Liver (tissue), 9 donors: ENCODE data around the gene SV2B. TPM values are rescaled to one million over a fixed set of nuclear protein-coding genes. Genes with fewer than 3 reads are reported as not detected.

Experiments
- DNase-seq: peaks from one replicate; pipeline ENCODE4 v3.0.0-alpha.2; 2017; ENCODE audit warnings: low spot score
- H3K27ac ChIP-seq, 2 donors: one replicate each; pipeline ENCODE4 v1.7.0; 2013; ENCODE audit warnings: inconsistent platforms in 2 of 2, low read length in 2 of 2, control low read depth in 1 of 2, low read depth in 1 of 2, mild to moderate bottlenecking in 1 of 2
- H3K27me3 ChIP-seq, 4 donors: one replicate each; pipeline versions ENCODE4 v1.6.1 to v1.7.0; 2013; ENCODE audit warnings: low read length in 3 of 4, inconsistent platforms in 1 of 4, mild to moderate bottlenecking in 1 of 4, moderate library complexity in 1 of 4; ENCODE audit not compliant: control insufficient read depth in 4 of 4, insufficient read depth in 4 of 4
- H3K36me3 ChIP-seq, 4 donors: one replicate each; pipeline versions ENCODE4 v1.6.1 to v1.7.0; 2013; ENCODE audit warnings: low read length in 3 of 4, mild to moderate bottlenecking in 3 of 4, low read depth in 1 of 4, moderate library complexity in 1 of 4; ENCODE audit not compliant: control insufficient read depth in 4 of 4, insufficient read depth in 3 of 4
- H3K4me1 ChIP-seq, 4 donors: one replicate each; pipeline versions ENCODE4 v1.6.1 to v1.7.0; 2013; ENCODE audit warnings: low read length in 3 of 4, mild to moderate bottlenecking in 3 of 4, moderate library complexity in 1 of 4; ENCODE audit not compliant: control insufficient read depth in 4 of 4, insufficient read depth in 4 of 4
- H3K4me3 ChIP-seq, 3 donors: one replicate each; pipeline versions ENCODE4 v1.6.1 to v1.7.0; 2013; ENCODE audit warnings: low read length in 3 of 3, control low read depth in 1 of 3, low read depth in 1 of 3, mild to moderate bottlenecking in 1 of 3
- H3K9ac ChIP-seq, 2 donors: one replicate each; pipeline ENCODE4 v1.7.0; 2013; ENCODE audit warnings: low read length in 2 of 2, mild to moderate bottlenecking in 2 of 2, moderate library complexity in 2 of 2, control low read depth in 1 of 2, low read depth in 1 of 2
- H3K9me3 ChIP-seq, 4 donors: one replicate each; pipeline versions ENCODE4 v1.6.1 to v1.7.0; 2013; ENCODE audit warnings: low read length in 3 of 4; ENCODE audit not compliant: control insufficient read depth in 4 of 4
- FOXA1 ChIP-seq: IDR thresholded peaks from 2 replicates; pipeline ENCODE4 v1.6.1; 2016; ENCODE audit warnings: antibody characterized with exemption
- FOXA2 ChIP-seq: IDR thresholded peaks from 2 replicates; pipeline ENCODE4 v1.6.1; 2016; ENCODE audit warnings: antibody characterized with exemption
- GABPA ChIP-seq, 2 donors: IDR thresholded peaks in 1 of 2; conservative IDR thresholded peaks in 1 of 2; 2 replicates each; pipeline ENCODE4 v1.6.1; 2016; ENCODE audit warnings: antibody characterized with exemption in 2 of 2, mild to moderate bottlenecking in 1 of 2, moderate library complexity in 1 of 2
- HNF4A ChIP-seq, 2 donors: conservative IDR thresholded peaks; 2 replicates each; pipeline ENCODE4 v1.6.1; 2016; ENCODE audit warnings: antibody characterized with exemption in 2 of 2, mild to moderate bottlenecking in 2 of 2
- JUND ChIP-seq, 2 donors: IDR thresholded peaks; 2 replicates each; pipeline ENCODE4 v1.6.1; 2016; ENCODE audit warnings: antibody characterized with exemption in 2 of 2
- NR2F2 ChIP-seq: IDR thresholded peaks from 2 replicates; pipeline ENCODE4 v1.6.1; 2016; ENCODE audit warnings: antibody characterized with exemption
- RAD21 ChIP-seq, 2 donors: IDR thresholded peaks; 2 replicates each; pipeline ENCODE4 v1.6.1; 2016; ENCODE audit warnings: antibody characterized with exemption in 2 of 2, mild to moderate bottlenecking in 2 of 2
- RXRA ChIP-seq, 2 donors: IDR thresholded peaks; 2 replicates each; pipeline ENCODE4 v1.6.1; 2017 to 2018; ENCODE audit warnings: antibody characterized with exemption in 2 of 2, mild to moderate bottlenecking in 1 of 2
- SP1 ChIP-seq: IDR thresholded peaks from 2 replicates; pipeline ENCODE4 v1.6.1; 2018; ENCODE audit warnings: antibody characterized with exemption, mild to moderate bottlenecking
- TAF1 ChIP-seq: conservative IDR thresholded peaks from 2 replicates; pipeline ENCODE4 v1.6.1; 2016; ENCODE audit warnings: antibody characterized with exemption, mild to moderate bottlenecking
- WGBS: extraction: QIAGEN DNeasy Blood & Tissue Kit; methylation state at CpG from one replicate; pipeline ENCODE4 v1.1.7; 2013; 5-methylcytosine and 5-hydroxymethylcytosine counted together
- polyA plus RNA-seq, 2 donors: library from polyadenylated mRNA; stranded (reverse) in 1 of 2; unstranded in 1 of 2; fragments of 200-250 nt in 1 of 2; fragments of >200 nt in 1 of 2; fragmentation: Nextera tagmentation in 1 of 2; extraction: Ambion mirVana in 1 of 2; gene quantifications; one replicate each; pipeline versions ENCODE4 v1.2.1 to v1.2.3, GENCODE V29; 2013 to 2015
- total RNA-seq, 2 donors: library from RNA; depleted of rRNA; stranded (reverse); fragments of >200 nt; gene quantifications; one replicate each; pipeline ENCODE4 v1.2.3, GENCODE V29; 2014
- TF ChIP-seq, protein P1 (sequence below): fragments of 150-350 bp; IDR thresholded peaks from 2 replicates; pipeline ENCODE4 v1.5.1; 2017; ENCODE audit warnings: improper control_type of control experiment, low read depth, low read length; ENCODE audit not compliant: missing input control
- TF ChIP-seq, protein P2 (sequence below): IDR thresholded peaks from 2 replicates; pipeline ENCODE4 v1.6.1; 2016; ENCODE audit warnings: antibody characterized with exemption, mild to moderate bottlenecking
- donor health status: healthy.
- donor health status: healthy.
- donor health status: healthy.
- donor health status: healthy.
- donor health status: healthy.

SV2B gene
- total and polyA plus RNA-seq, 4 donors = 0.08 to 0.16 (median 0.09) TPM; not detected in 1

DNA sequence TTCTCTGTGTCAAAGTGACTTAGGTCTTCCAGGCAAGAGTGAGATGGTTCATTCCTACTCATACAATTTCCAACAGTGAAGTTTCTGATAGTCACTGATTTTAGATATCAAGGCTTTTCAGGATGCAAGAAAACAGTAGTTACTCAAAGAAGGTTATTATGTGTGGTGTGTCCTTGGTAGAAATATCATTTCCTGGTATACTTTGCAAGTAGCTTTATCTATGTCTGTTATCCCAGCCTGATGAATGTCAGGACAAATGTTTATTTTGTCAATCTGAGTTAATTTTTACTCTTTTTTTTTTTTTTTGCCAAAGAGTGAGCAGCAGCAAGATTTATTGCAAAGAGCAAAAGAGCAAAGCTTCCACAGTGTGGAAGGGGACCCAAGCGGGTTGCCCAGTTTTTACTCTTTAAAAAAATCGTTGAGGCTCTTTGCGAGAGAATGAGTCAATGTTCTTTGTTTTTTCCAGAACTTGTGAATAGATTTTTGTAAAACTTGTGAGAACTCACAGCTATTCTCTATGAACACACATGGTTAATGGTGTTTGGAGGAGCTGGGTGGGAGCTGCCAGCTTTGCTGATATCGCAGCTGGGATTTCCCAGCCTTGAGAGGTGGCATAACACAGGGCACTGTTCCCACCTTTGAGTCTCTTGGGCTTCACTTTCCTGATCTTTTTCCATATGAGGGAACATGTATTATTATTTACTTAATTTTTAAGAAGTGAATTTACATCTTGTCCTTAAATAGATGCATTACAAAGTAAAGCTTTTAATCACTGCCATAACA lies 51.9 kb downstream of the SV2B start:
- H3K4me3 ChIP-seq = no peak overlapping the region
- WGBS = 66% methylated on average over 4 of the region's 4 CpGs

DNA sequence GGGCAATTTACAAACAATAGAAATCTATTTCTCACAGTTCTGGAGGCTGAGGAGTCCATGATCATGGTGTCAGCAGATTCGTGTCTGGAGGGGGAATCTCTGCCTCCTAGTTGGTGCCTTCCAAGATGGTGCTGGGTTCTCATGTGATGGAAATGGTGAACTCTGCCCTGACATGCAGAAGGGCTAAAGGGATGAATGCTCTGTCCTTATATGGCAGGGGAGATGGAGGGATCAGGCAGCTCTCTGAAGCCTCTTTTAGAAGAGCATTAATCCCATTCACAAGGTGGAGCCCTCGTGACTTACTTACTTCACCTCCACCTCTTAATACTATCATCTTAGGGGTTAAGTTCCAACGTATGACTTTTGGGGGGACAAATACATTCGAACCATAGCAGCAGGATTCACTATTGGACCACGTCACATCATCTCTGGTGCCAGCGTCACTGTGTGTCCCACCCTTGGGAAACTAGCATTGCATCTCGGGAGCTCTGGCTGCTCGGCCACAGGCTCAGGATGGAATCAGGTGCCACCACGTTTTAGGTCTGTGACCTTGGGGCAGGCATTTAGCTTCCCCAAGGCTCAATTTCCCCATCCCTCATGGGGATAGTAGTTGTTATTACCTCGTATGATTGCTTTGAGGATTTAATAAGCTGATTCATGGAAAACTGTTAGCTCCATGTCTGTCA lies 53.0 kb downstream of the SV2B start:
- Histone ChIP-seq H3K27me3 (peaks cover 0 to 5% (median 0%) of the 10 kb centered on the region in 4 donors), H3K9me3 (no peaks in the 10 kb centered on the region), H3K27ac (no peak overlapping the region), H3K4me1 (no peaks in the 10 kb centered on the region), H3K36me3 (no peaks in the 10 kb centered on the region), H3K4me3 (no peak overlapping the region), H3K9ac (no peak overlapping the region)
- 65% methylated on average over 10 of the region's 10 CpGs for WGBS
- DNase-seq = no peak
- TF ChIP-seq HNF4A (conservative IDR thresholded peaks at IDR 0.05) = no peak
- TF ChIP-seq JUND (IDR thresholded peaks at IDR 0.05) = no peak
- no peak for TF ChIP-seq GABPA (IDR thresholded peaks at IDR 0.05 in 1 of 2, conservative IDR thresholded peaks at IDR 0.05 in 1 of 2)
- no peak for TF ChIP-seq TAF1
- TF ChIP-seq, protein P1, sequence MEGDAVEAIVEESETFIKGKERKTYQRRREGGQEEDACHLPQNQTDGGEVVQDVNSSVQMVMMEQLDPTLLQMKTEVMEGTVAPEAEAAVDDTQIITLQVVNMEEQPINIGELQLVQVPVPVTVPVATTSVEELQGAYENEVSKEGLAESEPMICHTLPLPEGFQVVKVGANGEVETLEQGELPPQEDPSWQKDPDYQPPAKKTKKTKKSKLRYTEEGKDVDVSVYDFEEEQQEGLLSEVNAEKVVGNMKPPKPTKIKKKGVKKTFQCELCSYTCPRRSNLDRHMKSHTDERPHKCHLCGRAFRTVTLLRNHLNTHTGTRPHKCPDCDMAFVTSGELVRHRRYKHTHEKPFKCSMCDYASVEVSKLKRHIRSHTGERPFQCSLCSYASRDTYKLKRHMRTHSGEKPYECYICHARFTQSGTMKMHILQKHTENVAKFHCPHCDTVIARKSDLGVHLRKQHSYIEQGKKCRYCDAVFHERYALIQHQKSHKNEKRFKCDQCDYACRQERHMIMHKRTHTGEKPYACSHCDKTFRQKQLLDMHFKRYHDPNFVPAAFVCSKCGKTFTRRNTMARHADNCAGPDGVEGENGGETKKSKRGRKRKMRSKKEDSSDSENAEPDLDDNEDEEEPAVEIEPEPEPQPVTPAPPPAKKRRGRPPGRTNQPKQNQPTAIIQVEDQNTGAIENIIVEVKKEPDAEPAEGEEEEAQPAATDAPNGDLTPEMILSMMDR = no peak
- no peak for TF ChIP-seq FOXA2
- TF ChIP-seq RAD21 (IDR thresholded peaks at IDR 0.05) = no peak
- no peak for TF ChIP-seq SP1

More for the DNA sequence above, 51.9 kb downstream of the SV2B start:
- DNase-seq = no peak
- TF ChIP-seq RXRA (IDR thresholded peaks at IDR 0.05) = no peak
- no peak for TF ChIP-seq RAD21 (IDR thresholded peaks at IDR 0.05)
- no peak for TF ChIP-seq HNF4A (conservative IDR thresholded peaks at IDR 0.05)
- TF ChIP-seq, protein P2, sequence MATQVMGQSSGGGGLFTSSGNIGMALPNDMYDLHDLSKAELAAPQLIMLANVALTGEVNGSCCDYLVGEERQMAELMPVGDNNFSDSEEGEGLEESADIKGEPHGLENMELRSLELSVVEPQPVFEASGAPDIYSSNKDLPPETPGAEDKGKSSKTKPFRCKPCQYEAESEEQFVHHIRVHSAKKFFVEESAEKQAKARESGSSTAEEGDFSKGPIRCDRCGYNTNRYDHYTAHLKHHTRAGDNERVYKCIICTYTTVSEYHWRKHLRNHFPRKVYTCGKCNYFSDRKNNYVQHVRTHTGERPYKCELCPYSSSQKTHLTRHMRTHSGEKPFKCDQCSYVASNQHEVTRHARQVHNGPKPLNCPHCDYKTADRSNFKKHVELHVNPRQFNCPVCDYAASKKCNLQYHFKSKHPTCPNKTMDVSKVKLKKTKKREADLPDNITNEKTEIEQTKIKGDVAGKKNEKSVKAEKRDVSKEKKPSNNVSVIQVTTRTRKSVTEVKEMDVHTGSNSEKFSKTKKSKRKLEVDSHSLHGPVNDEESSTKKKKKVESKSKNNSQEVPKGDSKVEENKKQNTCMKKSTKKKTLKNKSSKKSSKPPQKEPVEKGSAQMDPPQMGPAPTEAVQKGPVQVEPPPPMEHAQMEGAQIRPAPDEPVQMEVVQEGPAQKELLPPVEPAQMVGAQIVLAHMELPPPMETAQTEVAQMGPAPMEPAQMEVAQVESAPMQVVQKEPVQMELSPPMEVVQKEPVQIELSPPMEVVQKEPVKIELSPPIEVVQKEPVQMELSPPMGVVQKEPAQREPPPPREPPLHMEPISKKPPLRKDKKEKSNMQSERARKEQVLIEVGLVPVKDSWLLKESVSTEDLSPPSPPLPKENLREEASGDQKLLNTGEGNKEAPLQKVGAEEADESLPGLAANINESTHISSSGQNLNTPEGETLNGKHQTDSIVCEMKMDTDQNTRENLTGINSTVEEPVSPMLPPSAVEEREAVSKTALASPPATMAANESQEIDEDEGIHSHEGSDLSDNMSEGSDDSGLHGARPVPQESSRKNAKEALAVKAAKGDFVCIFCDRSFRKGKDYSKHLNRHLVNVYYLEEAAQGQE = no peak
- no peak for TF ChIP-seq FOXA1
- TF ChIP-seq SP1 = no peak
- no peak for TF ChIP-seq NR2F2
- no peak for TF ChIP-seq FOXA2
- Histone ChIP-seq H3K27ac (no peak overlapping the region), H3K9me3 (no peaks in the 10 kb centered on the region), H3K36me3 (no peaks in the 10 kb centered on the region), H3K4me1 (no peaks in the 10 kb centered on the region), H3K9ac (no peak overlapping the region), H3K27me3 (peaks cover 0 to 6% (median 2%) of the 10 kb centered on the region in 4 donors)
